ENCODE data around the gene SMO.

SMO gene

DNA sequence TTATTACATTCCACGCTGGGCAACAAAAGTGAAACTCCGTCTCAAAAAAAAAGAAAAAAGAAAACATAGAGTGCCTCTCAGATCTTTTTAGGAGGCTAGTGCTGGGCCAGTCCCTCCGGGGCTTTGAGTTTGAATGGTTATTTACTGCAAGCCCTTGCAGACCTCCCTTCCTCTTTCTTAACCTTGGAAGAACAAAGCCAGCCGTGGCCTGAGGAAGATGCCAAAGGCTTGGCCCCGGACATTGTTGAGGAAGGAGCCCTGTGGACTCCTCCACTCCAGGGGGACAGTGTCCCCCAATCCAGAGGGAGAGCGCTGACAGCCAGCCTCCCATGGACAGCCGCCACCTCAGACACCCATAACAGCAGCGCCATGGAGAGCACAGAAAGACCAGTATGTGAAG, 38.9 kb upstream of the SMO start:
- no peaks in the 10 kb centered on the region for H3K36me3 ChIP-seq (ENCODE audit: low read length)
- H3K27me3 ChIP-seq (ENCODE audit: low read length): no peaks in the 10 kb centered on the region
- peaks cover 4% of the 10 kb centered on the region; the same call in 1 of the 2 replicates for H3F3A ChIP-seq (ENCODE audit: insufficient read depth)

DNA sequence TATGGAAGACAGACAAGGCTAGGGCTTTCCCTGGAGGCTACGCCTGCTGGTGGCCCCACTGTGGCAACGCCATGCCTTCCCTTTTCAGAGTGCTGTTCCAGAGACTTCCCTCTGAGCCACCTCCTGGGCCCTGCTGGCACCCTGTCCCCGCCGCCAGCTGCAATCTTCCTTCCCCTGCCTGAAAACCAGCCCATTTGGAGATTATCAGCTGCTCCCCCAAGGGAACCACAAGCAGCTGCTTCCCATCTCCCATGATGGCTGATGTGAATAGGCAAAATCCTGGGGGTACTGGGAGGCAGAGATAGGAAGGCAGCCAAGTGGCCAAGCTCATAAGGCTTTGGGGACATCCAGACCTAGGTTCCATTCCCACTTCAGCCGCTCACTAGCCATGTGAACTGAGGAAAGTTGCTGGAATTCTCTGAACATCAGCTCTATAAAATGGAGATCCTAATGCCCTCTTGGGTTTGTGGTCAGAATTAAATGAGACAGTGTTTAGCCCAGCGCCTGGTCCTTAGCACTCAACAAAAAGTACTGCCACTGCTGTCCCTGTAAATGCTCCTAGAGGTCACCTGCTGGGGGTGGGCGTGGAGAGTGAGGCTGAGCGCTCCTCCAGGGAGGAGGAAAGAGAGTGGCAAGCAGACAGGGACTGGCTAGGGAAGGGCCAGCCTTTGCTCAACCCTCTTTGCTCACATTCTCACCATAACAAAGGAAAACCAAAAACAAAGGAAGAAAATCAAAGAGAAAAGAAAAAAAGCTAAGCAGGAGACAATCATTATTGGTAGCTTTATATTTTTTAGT, 38.0 kb upstream of the SMO start:
- Histone ChIP-seq H3F3A (ENCODE audit: insufficient read depth) (peaks cover 4% of the 10 kb centered on the region; the same call in 1 of the 2 replicates), H2AFZ (ENCODE audit: low read depth, low read length, severe bottlenecking) (no peak overlapping the region), H3K4me2 (ENCODE audit: low read depth, low read length, poor library complexity, severe bottlenecking) (no peak overlapping the region), H3K36me3 (ENCODE audit: low read length) (no peaks in the 10 kb centered on the region), H3K79me2 (ENCODE audit: insufficient read depth, low read length) (peaks cover 29% of the 10 kb centered on the region), H3K9me3 (ENCODE audit: insufficient read depth, low read length) (no peaks in the 10 kb centered on the region), H3K9ac (ENCODE audit: low read length) (no peak overlapping the region), H4K20me1 (ENCODE audit: low read depth, low read length) (no peaks in the 10 kb centered on the region), H3K9me2 (replicated peaks; ENCODE audit: insufficient read depth, low read length) (no peaks in the 10 kb centered on the region), H3K27me3 (ENCODE audit: low read length) (no peaks in the 10 kb centered on the region), H3K27ac (ENCODE audit: low read depth, low read length) (no peak overlapping the region), H3K4me3 (ENCODE audit: insufficient read depth, low read length, poor library complexity, severe bottlenecking) (no peak overlapping the region)
- TF ChIP-seq, protein P1, sequence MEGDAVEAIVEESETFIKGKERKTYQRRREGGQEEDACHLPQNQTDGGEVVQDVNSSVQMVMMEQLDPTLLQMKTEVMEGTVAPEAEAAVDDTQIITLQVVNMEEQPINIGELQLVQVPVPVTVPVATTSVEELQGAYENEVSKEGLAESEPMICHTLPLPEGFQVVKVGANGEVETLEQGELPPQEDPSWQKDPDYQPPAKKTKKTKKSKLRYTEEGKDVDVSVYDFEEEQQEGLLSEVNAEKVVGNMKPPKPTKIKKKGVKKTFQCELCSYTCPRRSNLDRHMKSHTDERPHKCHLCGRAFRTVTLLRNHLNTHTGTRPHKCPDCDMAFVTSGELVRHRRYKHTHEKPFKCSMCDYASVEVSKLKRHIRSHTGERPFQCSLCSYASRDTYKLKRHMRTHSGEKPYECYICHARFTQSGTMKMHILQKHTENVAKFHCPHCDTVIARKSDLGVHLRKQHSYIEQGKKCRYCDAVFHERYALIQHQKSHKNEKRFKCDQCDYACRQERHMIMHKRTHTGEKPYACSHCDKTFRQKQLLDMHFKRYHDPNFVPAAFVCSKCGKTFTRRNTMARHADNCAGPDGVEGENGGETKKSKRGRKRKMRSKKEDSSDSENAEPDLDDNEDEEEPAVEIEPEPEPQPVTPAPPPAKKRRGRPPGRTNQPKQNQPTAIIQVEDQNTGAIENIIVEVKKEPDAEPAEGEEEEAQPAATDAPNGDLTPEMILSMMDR (IDR thresholded peaks at IDR 0.05; ENCODE audit: insufficient read depth, low read length, poor library complexity, severe bottlenecking): no peak
- TF ChIP-seq EZH2phosphoT487 (conservative IDR thresholded peaks at IDR 0.05; ENCODE audit: low read length): no peak

More for the DNA sequence above, 38.9 kb upstream of the SMO start:
- no peak overlapping the region for H3K4me2 ChIP-seq (ENCODE audit: low read depth, low read length, poor library complexity, severe bottlenecking)
- no peak overlapping the region for H3K9ac ChIP-seq (ENCODE audit: low read length)
- H4K20me1 ChIP-seq (ENCODE audit: low read depth, low read length): no peaks in the 10 kb centered on the region
- no peak overlapping the region for H2AFZ ChIP-seq (ENCODE audit: low read depth, low read length, severe bottlenecking)
- H3K4me3 ChIP-seq (ENCODE audit: insufficient read depth, low read length, poor library complexity, severe bottlenecking): no peak overlapping the region
- H3K27ac ChIP-seq (ENCODE audit: low read depth, low read length): no peak overlapping the region
- no peaks in the 10 kb centered on the region for H3K9me2 ChIP-seq (replicated peaks; ENCODE audit: insufficient read depth, low read length)
- no peaks in the 10 kb centered on the region for H3K9me3 ChIP-seq (ENCODE audit: insufficient read depth, low read length)
- H3K79me2 ChIP-seq (ENCODE audit: insufficient read depth, low read length): peaks cover 27% of the 10 kb centered on the region; the same call in 1 of the 2 replicates
- TF ChIP-seq, protein P1 (IDR thresholded peaks at IDR 0.05; ENCODE audit: insufficient read depth, low read length, poor library complexity, severe bottlenecking): no peak
- TF ChIP-seq EZH2phosphoT487 (conservative IDR thresholded peaks at IDR 0.05; ENCODE audit: low read length): no peak

DNA sequence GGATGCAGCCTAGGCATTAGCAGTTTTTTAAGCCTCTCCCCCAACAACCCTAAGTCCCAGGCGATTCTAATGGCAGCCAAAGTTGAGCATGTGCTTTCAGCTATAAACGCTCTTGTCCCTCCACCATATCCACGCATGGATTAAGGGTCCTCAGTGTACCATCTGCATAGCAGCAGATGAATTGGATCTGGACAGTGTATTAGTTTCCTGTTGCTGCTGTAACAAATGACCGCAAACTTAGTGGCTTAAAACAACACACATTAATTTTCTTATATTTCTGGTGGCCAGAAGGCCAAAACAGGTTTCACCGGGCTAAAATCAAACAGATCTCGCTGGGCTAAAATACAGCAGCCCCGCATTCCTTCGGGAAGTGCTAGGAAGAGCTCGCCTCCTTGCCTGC, 30.8 kb upstream of the SMO start:
- H3F3A ChIP-seq (ENCODE audit: insufficient read depth): no peaks in the 10 kb centered on the region
- no peaks in the 10 kb centered on the region for H4K20me1 ChIP-seq (ENCODE audit: low read depth, low read length)
- H3K36me3 ChIP-seq (ENCODE audit: low read length): no peaks in the 10 kb centered on the region
- TF ChIP-seq, protein P1 (IDR thresholded peaks at IDR 0.05; ENCODE audit: insufficient read depth, low read length, poor library complexity, severe bottlenecking): no peak
- no peak for TF ChIP-seq EZH2phosphoT487 (conservative IDR thresholded peaks at IDR 0.05; ENCODE audit: low read length)
- H3K27ac ChIP-seq (ENCODE audit: low read depth, low read length): no peak overlapping the region
- H3K4me2 ChIP-seq (ENCODE audit: low read depth, low read length, poor library complexity, severe bottlenecking): no peak overlapping the region
- no peaks in the 10 kb centered on the region for H3K9me2 ChIP-seq (replicated peaks; ENCODE audit: insufficient read depth, low read length)
- H3K9ac ChIP-seq (ENCODE audit: low read length): no peak overlapping the region
- no peaks in the 10 kb centered on the region for H3K9me3 ChIP-seq (ENCODE audit: insufficient read depth, low read length)
- no peaks in the 10 kb centered on the region for H3K27me3 ChIP-seq (ENCODE audit: low read length)
- peaks cover 23% of the 10 kb centered on the region for H3K79me2 ChIP-seq (ENCODE audit: insufficient read depth, low read length)
- H2AFZ ChIP-seq (ENCODE audit: low read depth, low read length, severe bottlenecking): no peak overlapping the region
- no peak overlapping the region for H3K4me3 ChIP-seq (ENCODE audit: insufficient read depth, low read length, poor library complexity, severe bottlenecking)

Data from SU-DHL-6 (cell line).